GM06990 (cell line): ENCODE results near the gene DNAH3.

ENCODE experiments used
- DNase-seq: peaks from one replicate; pipeline ENCODE4 v3.0.0-alpha.2; 2011; ENCODE audit not compliant: insufficient read length; ENCODE audit errors: extremely low read depth
- H3K27me3 ChIP-seq: replicated peaks from 2 replicates; pipeline ENCODE4 v1.6.0; 2011; ENCODE audit warnings: low read length; ENCODE audit not compliant: control insufficient read depth, insufficient read depth
- H3K36me3 ChIP-seq: 2 replicates; pipeline ENCODE4 v1.5.1; 2011; ENCODE audit warnings: low read length; ENCODE audit not compliant: control insufficient read depth, insufficient read depth
- H3K4me3 ChIP-seq: replicated peaks from 2 replicates; pipeline ENCODE4 v1.5.1; 2011; ENCODE audit warnings: low read depth, mild to moderate bottlenecking, control low read depth, low read length
- CTCF ChIP-seq: IDR thresholded peaks from 2 replicates; pipeline ENCODE4 v1.5.1; 2011; ENCODE audit warnings: low read length, control low read depth, mild to moderate bottlenecking, inconsistent platforms; ENCODE audit not compliant: insufficient read depth, poor library complexity, severe bottlenecking

DNAH3 gene

GRCh38 chr16:21164521-21165168, 14.0 kb upstream of the DNAH3 start:
- TF ChIP-seq CTCF: no peak
- Histone ChIP-seq H3K36me3 (peaks cover 6% of the 10 kb centered on the region), H3K27me3 (no peaks in the 10 kb centered on the region), H3K4me3 (no peak overlapping the region)
- no peak for DNase-seq

DNA sequence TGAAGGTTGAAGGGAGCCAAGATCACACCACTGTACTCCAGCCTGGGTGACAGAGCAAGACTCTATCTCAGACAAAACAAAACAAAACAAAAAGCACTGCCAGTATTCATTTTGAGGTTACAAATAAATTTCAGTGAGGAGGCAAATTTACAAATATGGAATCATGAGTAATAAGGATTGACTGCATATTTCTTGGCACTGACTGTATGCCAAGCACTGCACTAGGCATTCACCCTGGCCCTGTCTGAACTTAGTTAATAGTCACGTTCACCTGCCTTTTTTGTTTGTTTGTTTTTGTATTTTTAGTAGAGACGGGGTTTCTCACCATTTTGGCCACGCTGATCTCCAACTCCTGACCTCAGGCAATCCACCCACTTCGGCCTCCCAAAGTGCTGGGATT, 12.9 kb upstream of the DNAH3 start:
- H3K4me3 ChIP-seq: no peak overlapping the region
- DNase-seq: no peak
- peaks cover 6% of the 10 kb centered on the region for H3K36me3 ChIP-seq
- H3K27me3 ChIP-seq: no peaks in the 10 kb centered on the region
- no peak for TF ChIP-seq CTCF

GRCh38 chr16:21162661-21163151, 12.1 kb upstream of the DNAH3 start:
- no peak for DNase-seq
- H3K36me3 ChIP-seq: peaks cover 6% of the 10 kb centered on the region
- no peaks in the 10 kb centered on the region for H3K27me3 ChIP-seq
- TF ChIP-seq CTCF: no peak
- H3K4me3 ChIP-seq: no peak overlapping the region

DNA sequence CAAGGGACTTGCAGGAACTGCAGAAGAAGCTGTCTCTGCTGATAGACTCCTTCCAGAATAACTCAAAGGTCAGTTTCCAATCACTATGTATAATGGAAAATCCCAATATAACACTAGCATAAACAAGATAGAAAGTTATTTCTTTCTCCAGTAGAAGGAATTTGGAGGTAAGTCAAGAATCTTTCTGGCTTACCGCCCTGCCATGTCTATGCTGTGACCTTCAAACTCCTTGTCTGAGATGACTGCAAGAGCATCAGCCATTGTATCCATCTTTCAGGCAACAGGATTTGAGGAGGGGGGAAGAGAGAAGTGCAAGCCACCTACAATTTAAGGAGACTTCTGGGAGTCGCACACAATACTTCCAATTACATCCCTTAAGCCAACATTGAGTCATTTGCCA, 10.6 kb upstream of the DNAH3 start:
- TF ChIP-seq CTCF: no peak
- Histone ChIP-seq H3K4me3 (no peak overlapping the region), H3K36me3 (peaks cover 5% of the 10 kb centered on the region), H3K27me3 (no peaks in the 10 kb centered on the region)
- no peak for DNase-seq

DNA sequence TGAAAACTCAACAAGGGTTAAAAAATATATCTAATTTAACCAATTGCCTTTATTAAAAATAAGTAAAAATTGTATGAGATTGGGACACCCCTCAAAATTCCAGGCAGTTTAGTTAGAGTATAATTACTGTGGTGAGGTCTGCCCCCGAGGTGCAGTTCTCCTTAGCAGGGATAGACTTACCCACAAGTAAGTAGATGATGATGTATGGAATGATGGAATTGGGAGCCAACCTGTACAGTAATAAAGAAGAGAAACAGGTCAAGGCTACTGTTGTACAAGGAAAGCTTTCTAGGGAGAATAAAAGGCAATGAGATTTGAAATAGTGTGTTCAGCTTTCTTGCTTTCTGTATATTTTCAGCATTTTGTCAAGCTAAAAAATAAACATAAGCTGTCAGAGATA, 9.6 kb upstream of the DNAH3 start:
- no peaks in the 10 kb centered on the region for H3K27me3 ChIP-seq
- no peak for TF ChIP-seq CTCF
- H3K4me3 ChIP-seq: no peak overlapping the region
- DNase-seq: no peak
- peaks cover 3% of the 10 kb centered on the region for H3K36me3 ChIP-seq
